Dendritic cell treated with granulocyte-macrophage colony-stimulating factor and Interleukin-4, amounts not matched to agents 40 ng/mL and 50 ng/mL, for 4 days (primary cell): ENCODE measurements around the gene FBXW10.
"Not testable (repeated sequence)": the region's sequence is repeated elsewhere in the genome, so short reads cannot be mapped to it uniquely, and the experiment has no call there.

Experiments
- H3K27ac Mint-ChIP-seq: one replicate; pipeline ENCODE4 v1.8.0; 2022; ENCODE audit warnings: mild to moderate bottlenecking, mixed read lengths
- H3K27me3 Mint-ChIP-seq: one replicate; pipeline ENCODE4 v1.8.0; 2022; ENCODE audit warnings: mild to moderate bottlenecking, mixed read lengths
- H3K36me3 Mint-ChIP-seq: one replicate; pipeline ENCODE4 v1.8.0; 2022; ENCODE audit warnings: low read depth, mixed read lengths
- H3K4me1 Mint-ChIP-seq: one replicate; pipeline ENCODE4 v1.8.0; 2022; ENCODE audit warnings: low read depth, mixed read lengths
- H3K4me3 Mint-ChIP-seq: one replicate; pipeline ENCODE4 v1.8.0; 2022; ENCODE audit warnings: mild to moderate bottlenecking, moderate library complexity, mixed read lengths
- H3K9me3 Mint-ChIP-seq: one replicate; pipeline ENCODE4 v1.8.0; 2022; ENCODE audit warnings: mixed read lengths
- intact Hi-C: fragments of 100-400 bp; cut with micrococcal nuclease; formaldehyde crosslinking; loops from one replicate; pipeline ENCODE4 v1.15.0; 2022

The FBXW10 gene

GRCh38 chr17:18733350-18733749 is 10.5 kb upstream of the FBXW10 start:
- H3K27ac Mint-ChIP-seq, intact Hi-C loops, H3K27me3 Mint-ChIP-seq, H3K4me3 Mint-ChIP-seq, H3K4me1 Mint-ChIP-seq, H3K9me3 Mint-ChIP-seq, H3K36me3 Mint-ChIP-seq: not testable (repeated sequence)

- H3K27me3 Mint-ChIP-seq, H3K9me3 Mint-ChIP-seq, H3K27ac Mint-ChIP-seq, H3K4me1 Mint-ChIP-seq, intact Hi-C loops, H3K4me3 Mint-ChIP-seq, H3K36me3 Mint-ChIP-seq: not testable (repeated sequence)
Observed at GRCh38 chr17:18739616-18740391, 4.0 kb upstream of the FBXW10 start.

DNA sequence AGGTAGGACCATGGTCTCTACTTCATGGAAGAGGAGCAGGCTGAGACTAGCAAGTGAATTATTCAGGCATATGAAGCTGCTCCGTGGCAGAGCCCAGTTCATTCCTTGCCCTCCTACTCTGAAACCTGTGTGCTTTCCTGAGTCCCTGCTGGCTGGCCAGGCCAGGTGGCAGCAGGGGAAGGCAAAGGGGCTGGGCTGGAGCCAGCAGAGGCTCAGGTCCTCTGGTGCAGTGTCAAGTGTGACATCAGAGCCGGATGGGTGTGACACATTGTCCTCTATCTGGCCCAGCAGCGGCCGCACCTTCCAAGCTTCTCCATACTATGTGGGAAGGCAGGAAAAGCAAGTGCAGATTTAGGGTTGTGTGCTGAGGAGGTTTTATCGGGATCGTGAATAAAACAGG is 2.6 kb upstream of the FBXW10 start:
- H3K4me3 Mint-ChIP-seq, intact Hi-C loops, H3K27me3 Mint-ChIP-seq, H3K36me3 Mint-ChIP-seq, H3K9me3 Mint-ChIP-seq, H3K4me1 Mint-ChIP-seq, H3K27ac Mint-ChIP-seq: not testable (repeated sequence)

DNA sequence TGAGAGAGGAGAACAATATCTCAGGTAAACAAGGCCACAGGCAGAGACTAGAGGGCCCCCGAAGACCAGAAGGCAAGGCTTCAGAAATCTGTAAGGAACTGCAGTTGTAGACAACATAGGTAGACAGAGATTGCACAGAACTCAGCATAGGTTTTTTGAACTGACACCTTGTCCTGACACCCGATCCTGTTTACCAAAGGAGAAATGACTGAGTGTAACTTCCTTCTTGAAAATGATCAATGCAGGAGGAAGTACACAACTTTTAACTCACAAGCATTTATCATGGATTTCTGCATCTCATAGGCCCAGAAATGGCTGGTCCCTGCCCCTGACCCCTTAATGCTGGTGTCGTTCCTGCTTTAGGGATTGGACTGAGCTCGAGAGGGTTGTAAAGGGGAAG is 872 bp downstream of the FBXW10 start:
- not testable (repeated sequence) for H3K27ac Mint-ChIP-seq, H3K36me3 Mint-ChIP-seq, H3K4me3 Mint-ChIP-seq

GRCh38 chr17:18746551-18746950 is 2.7 kb downstream of the FBXW10 start:
- H3K27me3 Mint-ChIP-seq, H3K4me1 Mint-ChIP-seq, H3K9me3 Mint-ChIP-seq, H3K4me3 Mint-ChIP-seq, intact Hi-C loops, H3K36me3 Mint-ChIP-seq, H3K27ac Mint-ChIP-seq: not testable (repeated sequence)

More for the DNA sequence above, 872 bp downstream of the FBXW10 start:
- H3K4me1 Mint-ChIP-seq, H3K9me3 Mint-ChIP-seq, H3K27me3 Mint-ChIP-seq, intact Hi-C loops: not testable (repeated sequence)

- H3K4me3 Mint-ChIP-seq, H3K36me3 Mint-ChIP-seq, intact Hi-C loops, H3K27ac Mint-ChIP-seq, H3K27me3 Mint-ChIP-seq, H3K9me3 Mint-ChIP-seq: not testable (repeated sequence)
- peaks cover 10% of the 10 kb centered on the region for H3K4me1 Mint-ChIP-seq
Observed at GRCh38 chr17:18747501-18747900, 3.6 kb downstream of the FBXW10 start.

GRCh38 chr17:18750242-18750641 is 6.4 kb downstream of the FBXW10 start:
- H3K36me3 Mint-ChIP-seq, intact Hi-C loops, H3K27me3 Mint-ChIP-seq, H3K27ac Mint-ChIP-seq, H3K4me3 Mint-ChIP-seq, H3K9me3 Mint-ChIP-seq: not testable (repeated sequence)
- H3K4me1 Mint-ChIP-seq: peaks cover 10% of the 10 kb centered on the region

GRCh38 chr17:18753829-18754409 is 10.1 kb downstream of the FBXW10 start:
- H3K4me3 Mint-ChIP-seq, H3K27ac Mint-ChIP-seq, H3K36me3 Mint-ChIP-seq, intact Hi-C loops, H3K9me3 Mint-ChIP-seq, H3K27me3 Mint-ChIP-seq: not testable (repeated sequence)
- peaks cover 10% of the 10 kb centered on the region for H3K4me1 Mint-ChIP-seq

DNA sequence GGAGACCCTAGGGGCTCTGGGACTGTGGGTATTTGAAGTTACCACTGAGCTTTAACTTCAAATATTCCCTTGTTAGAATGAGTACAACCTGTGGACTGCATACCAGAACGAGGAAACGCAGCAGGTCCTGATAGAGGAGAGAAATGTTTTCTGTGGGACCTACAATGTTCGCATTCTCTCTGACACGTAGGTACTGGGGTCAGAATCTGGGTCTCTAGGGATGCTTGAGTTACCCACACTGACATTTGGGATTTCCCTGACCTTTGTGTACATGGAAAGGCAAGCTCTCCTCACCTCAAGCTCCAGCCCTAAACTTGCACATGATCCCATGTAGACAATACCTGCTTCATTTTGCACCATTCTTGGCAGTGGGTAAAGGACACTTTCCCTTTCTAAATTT is 12.1 kb downstream of the FBXW10 start:
- H3K36me3 Mint-ChIP-seq, H3K27me3 Mint-ChIP-seq, H3K4me3 Mint-ChIP-seq, H3K4me1 Mint-ChIP-seq, H3K9me3 Mint-ChIP-seq, intact Hi-C loops, H3K27ac Mint-ChIP-seq: not testable (repeated sequence)

DNA sequence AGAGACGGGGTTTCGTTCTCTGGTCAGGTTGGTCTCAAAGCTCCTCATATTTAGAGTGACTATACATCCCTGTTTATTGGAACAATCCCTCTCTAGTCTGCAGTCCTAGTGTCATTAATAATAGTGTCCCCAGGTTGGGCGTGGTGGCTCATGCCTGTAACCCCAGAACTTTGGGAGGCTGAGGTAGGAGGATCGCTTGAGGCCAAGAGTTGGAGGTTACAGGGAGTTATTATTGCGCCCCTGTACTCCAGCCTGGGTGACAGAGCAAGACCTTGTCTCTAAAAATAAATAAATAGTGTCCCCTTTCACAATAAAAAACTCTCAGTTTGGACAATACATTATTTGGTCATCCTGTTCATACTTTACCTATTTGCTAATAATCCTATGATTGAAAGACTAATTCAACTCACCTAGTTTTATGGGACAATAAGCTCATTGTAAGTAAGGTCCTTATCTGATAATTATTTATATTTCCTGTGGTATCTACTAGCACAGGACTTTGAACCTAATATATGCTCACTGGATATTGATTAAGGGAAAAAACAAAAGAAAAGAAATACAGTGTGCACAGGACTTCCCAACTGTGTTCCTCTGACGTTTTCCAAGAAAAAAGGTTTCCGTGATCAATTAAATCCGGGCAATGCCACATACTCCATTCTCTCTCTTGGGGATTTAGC is 13.7 kb downstream of the FBXW10 start:
- H3K9me3 Mint-ChIP-seq, H3K36me3 Mint-ChIP-seq, H3K27ac Mint-ChIP-seq, intact Hi-C loops, H3K27me3 Mint-ChIP-seq, H3K4me1 Mint-ChIP-seq, H3K4me3 Mint-ChIP-seq: not testable (repeated sequence)

GRCh38 chr17:18758344-18758743 is 14.5 kb downstream of the FBXW10 start:
- H3K27me3 Mint-ChIP-seq, H3K4me1 Mint-ChIP-seq, intact Hi-C loops, H3K27ac Mint-ChIP-seq, H3K36me3 Mint-ChIP-seq, H3K4me3 Mint-ChIP-seq, H3K9me3 Mint-ChIP-seq: not testable (repeated sequence)

DNA sequence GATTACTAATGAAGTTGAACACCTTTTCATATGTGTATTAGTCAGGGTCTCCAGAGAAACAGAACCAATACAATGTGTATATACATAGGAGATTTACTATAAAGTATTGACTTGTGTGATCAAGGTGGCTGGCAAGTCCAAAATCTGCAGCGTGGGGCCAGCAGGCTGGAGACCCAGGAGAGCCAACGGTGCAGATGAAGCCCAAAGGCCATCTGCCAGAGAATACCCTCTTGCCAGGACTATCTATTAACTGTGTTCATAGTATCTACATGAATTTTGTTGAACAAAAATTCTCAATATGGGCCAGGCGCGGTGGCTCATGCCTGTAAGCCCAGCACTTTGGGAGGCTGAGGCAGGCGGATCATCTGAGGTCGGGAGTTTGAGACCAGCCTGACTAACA is 16.4 kb downstream of the FBXW10 start:
- H3K27me3 Mint-ChIP-seq, H3K27ac Mint-ChIP-seq, intact Hi-C loops, H3K9me3 Mint-ChIP-seq, H3K36me3 Mint-ChIP-seq, H3K4me1 Mint-ChIP-seq, H3K4me3 Mint-ChIP-seq: not testable (repeated sequence)

GRCh38 chr17:18770572-18770971 is 26.7 kb downstream of the FBXW10 start:
- H3K4me1 Mint-ChIP-seq: peaks cover 16% of the 10 kb centered on the region
- intact Hi-C loops, H3K27ac Mint-ChIP-seq, H3K9me3 Mint-ChIP-seq, H3K36me3 Mint-ChIP-seq, H3K27me3 Mint-ChIP-seq, H3K4me3 Mint-ChIP-seq: not testable (repeated sequence)

DNA sequence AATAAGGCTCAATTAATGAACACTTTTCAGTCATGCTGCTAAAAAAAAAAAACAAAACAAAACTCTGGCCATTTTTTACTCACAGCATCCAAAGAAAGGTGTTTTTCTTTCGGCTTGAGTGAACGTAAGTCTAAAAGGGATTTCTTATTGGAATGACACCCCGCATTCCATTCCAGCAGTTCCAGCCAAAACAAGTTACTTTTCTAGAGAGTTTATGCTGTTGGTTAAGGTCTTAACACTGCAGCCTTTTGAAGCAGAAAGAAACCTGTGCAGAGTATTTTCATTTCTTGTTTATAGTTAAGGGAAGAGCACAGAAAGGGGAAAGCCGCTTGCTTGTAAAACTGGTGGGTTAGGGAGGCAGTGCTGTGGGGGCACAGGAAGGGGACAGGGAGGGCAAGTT is 27.2 kb downstream of the FBXW10 start:
- H3K9me3 Mint-ChIP-seq, intact Hi-C loops, H3K27me3 Mint-ChIP-seq, H3K27ac Mint-ChIP-seq, H3K4me3 Mint-ChIP-seq, H3K36me3 Mint-ChIP-seq: not testable (repeated sequence)
- H3K4me1 Mint-ChIP-seq: peaks cover 16% of the 10 kb centered on the region

DNA sequence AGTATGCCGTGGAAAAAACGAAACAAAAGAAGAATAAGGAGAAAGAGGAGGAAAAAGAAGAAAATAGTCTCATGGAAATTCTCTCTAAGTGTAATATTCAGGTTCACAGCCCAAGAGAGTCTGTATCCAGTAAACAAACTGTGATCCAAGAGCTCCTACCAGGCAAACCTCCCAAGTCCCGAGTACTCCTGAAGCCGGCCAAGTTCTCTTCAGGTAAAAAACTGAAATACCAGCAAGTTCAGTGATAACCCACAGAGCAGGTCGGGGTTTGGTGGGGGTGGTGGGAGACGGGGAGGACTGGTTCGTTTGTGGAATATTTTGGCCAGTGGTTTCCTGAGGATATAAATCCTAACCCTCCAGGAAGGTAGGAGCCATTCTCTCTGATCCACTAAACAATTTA is 28.6 kb downstream of the FBXW10 start:
- Mint-ChIP-seq H3K4me1 (peaks cover 16% of the 10 kb centered on the region), H3K9me3 (no peaks in the 10 kb centered on the region), H3K36me3 (no peaks in the 10 kb centered on the region), H3K4me3 (no peak overlapping the region), H3K27ac (no peak overlapping the region), H3K27me3 (peaks cover 2% of the 10 kb centered on the region)
- intact Hi-C loops: no loop called here
